Erythroblast (primary cell): ENCODE data around the gene ADD1.

ENCODE experiments used
- GATA1 ChIP-seq: IDR thresholded peaks from 2 replicates; pipeline ENCODE4 v1.6.1; 2011; ENCODE audit warnings: low read depth, mild to moderate bottlenecking, control low read depth, low read length, moderate library complexity
- POLR2A ChIP-seq: IDR thresholded peaks from 2 replicates; pipeline ENCODE4 v1.6.1; 2011; ENCODE audit warnings: mild to moderate bottlenecking, low read length

- TF ChIP-seq POLR2A (no peak), GATA1 (no peak)
Observed at GRCh38 chr4:2891294-2891693, 47.6 kb downstream of the ADD1 start.
